ENCODE measurements around the gene PFKFB2.

The PFKFB2 gene

DNA sequence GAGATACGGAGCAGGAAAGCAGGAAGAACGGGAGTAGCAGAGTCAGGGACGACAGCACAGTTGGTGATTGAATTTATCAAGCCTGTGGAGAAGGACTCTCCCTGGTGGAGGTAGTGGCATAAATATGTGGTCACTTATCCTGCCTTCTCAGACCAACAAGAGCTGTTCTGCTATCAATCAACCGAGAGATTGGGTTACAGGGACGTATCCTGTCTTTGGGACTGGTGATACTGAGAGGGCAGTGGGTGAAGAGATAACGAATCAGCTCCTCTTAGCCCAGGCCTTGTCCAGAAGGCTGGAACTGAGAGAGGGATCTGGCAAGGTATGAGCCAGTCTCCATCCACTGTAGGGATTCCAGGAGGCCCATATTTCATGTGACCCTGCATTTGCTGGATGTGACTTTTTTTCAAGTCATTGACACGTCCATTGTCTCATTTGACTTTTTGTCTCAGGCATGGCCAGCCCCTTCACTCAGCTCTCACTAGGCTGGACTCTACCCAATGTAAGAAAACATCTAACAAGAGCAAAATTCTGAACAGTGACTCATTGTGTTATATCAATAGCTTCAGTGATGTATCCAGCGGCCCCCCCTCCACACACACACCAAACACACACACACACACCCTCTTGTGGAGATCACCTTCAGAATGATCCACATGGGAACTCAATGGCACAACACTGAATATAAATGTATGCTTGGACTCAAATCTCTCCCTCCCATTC lies 31.8 kb upstream of the PFKFB2 start:
- no peaks in the 10 kb centered on the region for H3K4me1 ChIP-seq
- TF ChIP-seq, protein P1, sequence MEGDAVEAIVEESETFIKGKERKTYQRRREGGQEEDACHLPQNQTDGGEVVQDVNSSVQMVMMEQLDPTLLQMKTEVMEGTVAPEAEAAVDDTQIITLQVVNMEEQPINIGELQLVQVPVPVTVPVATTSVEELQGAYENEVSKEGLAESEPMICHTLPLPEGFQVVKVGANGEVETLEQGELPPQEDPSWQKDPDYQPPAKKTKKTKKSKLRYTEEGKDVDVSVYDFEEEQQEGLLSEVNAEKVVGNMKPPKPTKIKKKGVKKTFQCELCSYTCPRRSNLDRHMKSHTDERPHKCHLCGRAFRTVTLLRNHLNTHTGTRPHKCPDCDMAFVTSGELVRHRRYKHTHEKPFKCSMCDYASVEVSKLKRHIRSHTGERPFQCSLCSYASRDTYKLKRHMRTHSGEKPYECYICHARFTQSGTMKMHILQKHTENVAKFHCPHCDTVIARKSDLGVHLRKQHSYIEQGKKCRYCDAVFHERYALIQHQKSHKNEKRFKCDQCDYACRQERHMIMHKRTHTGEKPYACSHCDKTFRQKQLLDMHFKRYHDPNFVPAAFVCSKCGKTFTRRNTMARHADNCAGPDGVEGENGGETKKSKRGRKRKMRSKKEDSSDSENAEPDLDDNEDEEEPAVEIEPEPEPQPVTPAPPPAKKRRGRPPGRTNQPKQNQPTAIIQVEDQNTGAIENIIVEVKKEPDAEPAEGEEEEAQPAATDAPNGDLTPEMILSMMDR (IDR thresholded peaks at IDR 0.05; ENCODE audit: low read depth, low read length): no peak
- H3K27me3 ChIP-seq: peaks cover 36% of the 10 kb centered on the region
- no peak overlapping the region for H3K4me3 ChIP-seq (ENCODE audit: low read depth, low read length)
- no peaks in the 10 kb centered on the region for H3K9me3 ChIP-seq
- no peak for DNase-seq
- H3K36me3 ChIP-seq: no peaks in the 10 kb centered on the region

DNA sequence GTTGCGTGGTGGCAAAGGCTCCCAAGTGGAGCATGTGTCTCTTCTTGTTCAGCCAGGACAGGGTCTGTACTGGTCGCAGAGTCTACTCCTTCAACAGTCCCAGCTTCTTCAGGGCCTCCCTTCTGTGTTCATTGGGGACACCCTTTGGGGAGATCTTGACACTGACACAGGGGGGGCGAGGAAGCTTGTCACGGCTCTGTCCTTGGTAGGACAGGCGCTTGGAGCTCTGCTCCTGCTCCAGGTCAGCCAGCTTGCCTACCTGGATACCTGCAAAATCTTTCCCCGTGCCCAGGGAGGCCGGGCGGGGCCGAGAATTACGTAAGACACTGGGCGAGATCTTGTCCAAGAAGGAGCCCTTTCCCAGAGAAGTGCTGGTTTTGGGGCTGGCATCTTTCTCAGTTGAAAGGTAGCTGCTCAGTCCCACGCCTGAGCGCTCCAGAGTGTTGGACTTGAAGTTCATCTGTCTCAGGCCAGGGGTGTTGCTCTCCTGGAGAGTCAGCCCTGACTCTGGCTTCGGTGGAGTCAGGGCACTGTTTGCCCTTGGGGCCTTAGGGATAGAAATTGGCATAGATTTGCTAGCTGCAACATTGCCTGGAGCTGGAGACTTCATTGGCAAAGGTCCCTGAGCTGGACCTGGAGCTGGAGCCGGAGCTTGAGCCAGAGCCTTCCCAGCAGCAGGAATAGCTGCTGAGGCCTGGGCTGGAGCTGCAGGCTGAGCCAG lies 31.0 kb upstream of the PFKFB2 start:
- no peak for DNase-seq
- no peaks in the 10 kb centered on the region for H3K9me3 ChIP-seq
- H3K27me3 ChIP-seq: peaks cover 37% of the 10 kb centered on the region
- TF ChIP-seq, protein P1 (IDR thresholded peaks at IDR 0.05; ENCODE audit: low read depth, low read length): no peak
- H3K4me3 ChIP-seq (ENCODE audit: low read depth, low read length): no peak overlapping the region
- no peaks in the 10 kb centered on the region for H3K36me3 ChIP-seq
- no peaks in the 10 kb centered on the region for H3K4me1 ChIP-seq

DNA sequence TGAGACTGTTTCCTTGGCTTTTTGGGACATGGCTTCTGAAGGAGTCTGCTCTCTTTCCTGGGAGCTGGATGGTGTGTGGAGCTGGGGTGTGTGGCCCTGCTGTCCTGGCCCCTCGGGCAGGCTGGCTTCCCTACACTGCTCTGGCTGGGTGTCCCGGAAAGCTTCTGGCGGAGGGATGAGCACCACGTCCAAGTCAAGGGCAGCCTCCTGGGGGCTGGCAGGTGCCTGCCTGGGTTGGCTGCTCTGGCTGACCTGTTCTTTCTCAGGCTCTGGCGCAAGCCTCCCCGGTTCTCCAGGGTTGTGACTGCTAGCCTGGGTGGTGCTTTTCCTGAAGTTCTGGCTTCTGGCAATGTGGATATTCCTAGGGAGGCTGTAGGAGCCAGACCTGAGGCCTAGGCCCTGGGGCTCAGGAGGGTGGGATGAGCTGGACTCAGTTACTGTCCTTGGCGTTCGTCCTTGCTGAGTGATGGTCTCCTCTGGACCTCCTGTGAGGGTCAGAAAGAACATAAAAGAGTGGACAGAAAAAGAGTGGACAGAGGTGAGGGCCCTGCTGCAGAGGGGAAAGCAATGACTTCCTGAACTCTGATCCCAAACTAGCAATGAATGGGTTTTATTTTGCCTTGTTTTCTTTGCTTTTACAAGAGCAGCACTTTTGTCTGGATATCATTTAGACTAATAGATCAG lies 29.9 kb upstream of the PFKFB2 start:
- Histone ChIP-seq H3K27me3 (peaks cover 39% of the 10 kb centered on the region), H3K36me3 (no peaks in the 10 kb centered on the region), H3K9me3 (no peaks in the 10 kb centered on the region), H3K4me3 (ENCODE audit: low read depth, low read length) (no peak overlapping the region), H3K4me1 (no peaks in the 10 kb centered on the region)
- TF ChIP-seq, protein P1 (IDR thresholded peaks at IDR 0.05; ENCODE audit: low read depth, low read length): no peak
- DNase-seq: no peak

DNA sequence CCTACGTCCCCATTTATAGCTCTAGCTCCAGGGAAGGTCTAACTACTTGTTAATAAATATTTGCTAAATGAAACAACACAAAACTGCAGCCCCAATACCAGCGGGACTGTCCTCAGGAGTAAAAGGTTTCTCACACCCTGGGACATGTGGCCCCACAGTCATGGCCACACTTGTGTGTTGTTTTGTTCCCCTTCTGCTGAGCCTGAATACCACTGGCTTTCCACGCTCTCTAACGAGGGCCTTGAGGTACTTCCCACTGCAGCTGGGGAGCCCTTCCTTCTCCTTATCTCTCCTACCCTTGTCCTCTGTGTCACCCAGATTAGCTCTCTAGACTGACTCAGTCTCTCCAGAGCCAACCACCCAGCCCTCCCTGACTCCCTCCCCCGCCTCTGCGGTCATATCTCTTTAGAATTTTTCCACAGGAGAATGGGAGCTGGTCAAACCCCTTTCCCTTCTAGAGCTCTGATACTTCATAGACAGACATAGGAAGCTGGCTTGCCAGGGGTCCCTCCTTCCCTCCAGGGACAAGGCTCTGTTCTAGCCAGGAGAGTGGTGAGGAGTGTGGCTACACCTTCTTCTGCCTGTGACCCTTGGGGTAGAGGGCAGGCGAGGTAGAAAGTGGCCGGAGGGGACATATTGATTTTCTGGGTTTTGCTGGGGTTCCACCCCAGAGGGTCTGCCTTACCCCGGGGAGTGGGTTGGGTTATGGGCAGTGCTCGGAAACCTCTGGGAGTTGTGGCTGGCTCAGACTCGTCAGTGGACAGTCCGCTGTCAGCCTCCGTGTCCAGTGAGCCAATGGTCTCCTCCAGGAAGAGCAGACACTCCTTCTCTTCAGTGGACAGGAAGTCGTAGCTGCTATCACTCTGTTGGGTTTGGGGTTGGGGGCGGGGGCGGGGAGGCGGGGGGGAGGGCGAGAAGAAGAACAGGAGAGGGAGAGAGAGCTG lies 28.6 kb upstream of the PFKFB2 start:
- no peaks in the 10 kb centered on the region for H3K4me1 ChIP-seq

DNA sequence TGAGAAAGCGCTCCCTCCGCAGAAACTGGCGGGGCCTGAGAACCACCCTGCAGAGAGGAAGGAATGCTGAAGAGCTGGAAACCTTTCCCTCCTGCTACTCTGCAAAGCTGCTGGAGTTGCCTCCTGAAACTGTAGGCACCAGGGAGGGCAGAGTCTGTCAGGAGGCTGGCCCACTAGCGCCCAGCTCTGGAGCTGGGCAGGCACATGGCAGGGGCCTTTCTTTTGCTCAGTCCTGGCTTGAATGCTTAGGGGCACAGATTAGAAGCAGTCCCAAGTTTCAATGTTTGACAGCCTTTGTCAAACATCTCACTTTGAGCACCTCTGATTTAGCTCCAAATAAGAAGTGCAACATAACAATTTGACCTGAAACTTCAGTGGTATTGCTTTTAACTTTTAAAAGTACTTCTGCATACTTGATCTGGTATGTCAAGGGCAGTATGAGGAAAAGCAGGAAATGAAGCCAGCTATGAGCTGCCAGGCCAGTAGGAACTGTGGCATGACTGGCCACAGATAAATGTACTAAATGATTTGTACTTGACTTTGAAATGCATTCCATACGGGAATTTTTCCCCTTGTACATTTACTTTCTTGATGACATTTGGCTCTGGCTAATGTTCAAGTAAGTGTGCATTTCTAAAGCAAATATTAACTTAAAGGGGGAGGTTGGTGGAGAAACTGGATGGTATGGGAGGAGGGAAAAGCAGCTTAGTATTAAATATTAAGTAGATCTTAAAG lies 27.8 kb upstream of the PFKFB2 start:
- TF ChIP-seq, protein P1 (IDR thresholded peaks at IDR 0.05; ENCODE audit: low read depth, low read length): no peak
- no peak overlapping the region for H3K4me3 ChIP-seq (ENCODE audit: low read depth, low read length)
- no peaks in the 10 kb centered on the region for H3K9me3 ChIP-seq
- no peak for DNase-seq
- H3K27me3 ChIP-seq: peaks cover 52% of the 10 kb centered on the region
- H3K36me3 ChIP-seq: no peaks in the 10 kb centered on the region
- H3K4me1 ChIP-seq: no peaks in the 10 kb centered on the region

More for the DNA sequence above, 28.6 kb upstream of the PFKFB2 start:
- TF ChIP-seq, protein P1 (IDR thresholded peaks at IDR 0.05; ENCODE audit: low read depth, low read length): no peak
- no peaks in the 10 kb centered on the region for H3K9me3 ChIP-seq
- no peaks in the 10 kb centered on the region for H3K36me3 ChIP-seq
- peaks cover 44% of the 10 kb centered on the region for H3K27me3 ChIP-seq
- no peak for DNase-seq
- H3K4me3 ChIP-seq (ENCODE audit: low read depth, low read length): no peak overlapping the region

Data from BE2C (cell line).